GM12875 (cell line): ENCODE data around the gene CLEC2D.

Experiments used
- H3K4me3 ChIP-seq: one replicate; pipeline ENCODE4 v1.5.1; 2011; ENCODE audit warnings: low read depth, low read length, control low read depth
- TF ChIP-seq, protein P1 (sequence below): IDR thresholded peaks from 2 replicates; pipeline ENCODE4 v1.5.1; 2011; ENCODE audit warnings: low read depth, mild to moderate bottlenecking, control low read depth, inconsistent platforms, low read length, moderate library complexity, borderline replicate concordance; ENCODE audit not compliant: insufficient read depth

The CLEC2D gene

DNA sequence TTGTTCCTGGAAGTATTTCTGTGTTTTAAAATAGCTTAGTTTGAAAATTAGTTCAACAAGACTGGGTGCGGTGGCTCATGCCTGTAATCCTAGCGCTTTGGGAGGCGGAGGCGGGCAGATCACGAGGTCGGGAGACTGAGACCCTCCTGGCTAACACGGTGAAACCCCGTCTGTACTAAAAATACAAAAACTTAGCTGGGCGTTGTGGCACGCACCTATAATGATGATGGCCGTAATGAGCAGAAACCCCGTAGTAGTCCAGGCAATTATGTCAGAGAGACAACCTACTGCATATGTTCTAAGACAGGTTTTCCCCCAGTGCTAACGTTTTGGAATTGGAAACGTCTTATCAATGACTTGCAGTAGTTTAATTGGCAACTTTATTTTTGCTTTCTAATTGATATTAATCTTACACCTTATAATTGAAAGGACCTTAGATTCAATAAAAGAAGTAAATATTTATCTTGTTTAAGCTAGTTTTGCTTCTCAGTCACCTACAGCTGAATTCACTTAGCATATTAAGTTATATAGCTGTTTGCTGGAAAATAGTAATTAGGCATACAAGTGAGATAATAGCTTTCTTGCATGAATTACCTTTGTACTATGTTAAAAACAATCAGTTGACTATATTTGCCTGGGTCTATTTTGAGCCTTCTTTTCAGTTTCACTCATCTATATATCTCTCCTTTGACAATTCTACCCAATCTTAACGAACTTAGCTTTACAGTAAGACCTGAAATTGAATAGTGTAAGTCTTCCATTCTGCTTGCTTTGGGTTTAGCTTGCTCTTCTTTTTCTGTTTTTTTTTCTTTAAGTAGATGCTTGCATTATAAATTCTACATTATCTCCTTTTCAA, 47.8 kb downstream of the CLEC2D start:
- TF ChIP-seq, protein P1, sequence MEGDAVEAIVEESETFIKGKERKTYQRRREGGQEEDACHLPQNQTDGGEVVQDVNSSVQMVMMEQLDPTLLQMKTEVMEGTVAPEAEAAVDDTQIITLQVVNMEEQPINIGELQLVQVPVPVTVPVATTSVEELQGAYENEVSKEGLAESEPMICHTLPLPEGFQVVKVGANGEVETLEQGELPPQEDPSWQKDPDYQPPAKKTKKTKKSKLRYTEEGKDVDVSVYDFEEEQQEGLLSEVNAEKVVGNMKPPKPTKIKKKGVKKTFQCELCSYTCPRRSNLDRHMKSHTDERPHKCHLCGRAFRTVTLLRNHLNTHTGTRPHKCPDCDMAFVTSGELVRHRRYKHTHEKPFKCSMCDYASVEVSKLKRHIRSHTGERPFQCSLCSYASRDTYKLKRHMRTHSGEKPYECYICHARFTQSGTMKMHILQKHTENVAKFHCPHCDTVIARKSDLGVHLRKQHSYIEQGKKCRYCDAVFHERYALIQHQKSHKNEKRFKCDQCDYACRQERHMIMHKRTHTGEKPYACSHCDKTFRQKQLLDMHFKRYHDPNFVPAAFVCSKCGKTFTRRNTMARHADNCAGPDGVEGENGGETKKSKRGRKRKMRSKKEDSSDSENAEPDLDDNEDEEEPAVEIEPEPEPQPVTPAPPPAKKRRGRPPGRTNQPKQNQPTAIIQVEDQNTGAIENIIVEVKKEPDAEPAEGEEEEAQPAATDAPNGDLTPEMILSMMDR = no peak
- no peak overlapping the region for H3K4me3 ChIP-seq

DNA sequence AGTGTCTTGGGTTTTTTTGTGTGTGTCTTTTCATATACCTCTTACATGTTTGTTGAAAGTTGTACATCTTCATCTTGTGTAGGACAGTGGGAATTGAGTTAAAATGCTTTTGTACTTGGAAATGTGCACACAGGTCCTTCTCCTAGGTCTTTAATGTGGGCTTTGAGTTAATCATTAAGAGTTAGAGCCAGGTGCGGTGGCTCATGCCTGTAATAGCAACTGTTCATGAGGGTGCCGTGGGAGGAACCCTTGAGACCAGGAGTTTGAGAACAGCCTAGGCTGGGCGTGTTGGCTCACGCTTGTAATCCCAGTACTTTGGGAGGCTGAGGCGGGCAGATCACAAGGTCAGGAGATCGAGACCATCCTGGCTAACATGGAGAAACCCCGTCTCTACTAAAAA, 49.5 kb downstream of the CLEC2D start:
- TF ChIP-seq, protein P1 = no peak
- no peak overlapping the region for H3K4me3 ChIP-seq

DNA sequence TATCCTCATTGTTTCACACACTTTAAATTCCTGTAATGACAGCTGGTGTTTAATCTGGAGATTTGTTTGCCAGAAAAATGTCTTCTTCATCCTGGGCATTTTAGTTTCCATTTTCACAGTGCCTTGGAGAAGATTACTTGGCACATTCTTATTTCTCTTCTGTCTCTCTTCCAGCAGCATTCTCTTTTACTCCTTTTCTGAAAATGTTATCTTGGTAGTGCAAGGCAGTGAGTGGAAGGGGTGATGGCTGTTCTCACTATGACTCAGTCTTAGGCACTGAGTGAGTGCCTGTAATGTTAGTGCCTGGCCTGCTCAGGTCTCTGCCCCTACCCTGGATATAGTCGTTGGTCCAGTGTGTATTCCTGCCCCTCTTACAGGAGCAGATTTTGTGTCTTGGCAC, 50.3 kb downstream of the CLEC2D start:
- H3K4me3 ChIP-seq = no peak overlapping the region
- TF ChIP-seq, protein P1 = no peak

DNA sequence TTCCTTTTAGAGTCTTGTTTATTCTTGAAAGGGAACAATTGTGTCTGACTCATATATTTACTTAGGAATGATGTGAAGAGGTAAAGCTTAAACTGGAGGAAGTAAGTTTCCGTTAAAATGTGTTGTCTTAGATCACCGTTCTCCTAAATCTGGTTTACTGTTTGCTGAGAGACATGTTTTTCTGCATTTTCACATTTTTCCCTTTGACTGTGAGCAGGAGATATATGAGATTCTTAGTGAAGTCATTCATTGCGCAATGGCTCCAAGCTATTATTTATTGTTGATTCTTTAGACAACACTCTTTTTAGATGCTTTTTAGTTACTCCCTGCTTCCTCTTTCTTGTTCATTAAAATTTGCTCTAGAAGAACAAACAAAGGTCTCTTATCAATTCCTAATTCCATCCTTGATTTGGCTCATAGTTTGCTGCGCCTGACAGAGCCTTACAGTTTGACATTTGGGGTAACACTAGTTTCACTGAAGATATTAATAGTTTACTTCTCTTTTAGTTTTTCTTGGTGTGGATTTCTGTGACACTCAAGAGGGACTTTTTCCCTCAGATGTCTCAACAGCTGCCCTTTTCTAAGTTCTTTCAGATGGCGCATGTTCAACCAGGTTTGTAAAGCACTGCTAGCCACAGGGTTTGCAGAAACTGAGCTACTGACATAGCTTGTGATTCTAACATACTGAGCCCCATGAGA, 52.0 kb downstream of the CLEC2D start:
- no peak overlapping the region for H3K4me3 ChIP-seq
- TF ChIP-seq, protein P1 = no peak

DNA sequence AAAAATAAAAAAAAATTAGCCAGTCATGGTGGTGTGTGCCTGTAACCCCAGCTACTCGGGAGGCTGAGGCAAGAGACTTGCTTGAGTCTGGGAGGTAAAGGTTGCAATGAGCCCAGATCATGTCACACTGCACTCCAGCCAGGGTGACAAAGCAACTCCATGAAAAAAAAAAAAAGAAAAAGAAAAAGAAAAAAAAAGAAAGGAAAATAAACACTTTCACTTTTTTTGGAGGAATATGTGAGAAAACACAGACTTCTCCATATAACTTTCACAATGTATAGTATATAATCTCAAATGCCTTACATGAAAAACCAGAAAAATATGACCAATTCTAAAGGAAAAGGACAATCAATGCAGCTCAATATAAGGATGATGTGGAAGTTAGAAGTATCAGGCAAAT, 54.5 kb downstream of the CLEC2D start:
- no peak overlapping the region for H3K4me3 ChIP-seq
- TF ChIP-seq, protein P1 = no peak

DNA sequence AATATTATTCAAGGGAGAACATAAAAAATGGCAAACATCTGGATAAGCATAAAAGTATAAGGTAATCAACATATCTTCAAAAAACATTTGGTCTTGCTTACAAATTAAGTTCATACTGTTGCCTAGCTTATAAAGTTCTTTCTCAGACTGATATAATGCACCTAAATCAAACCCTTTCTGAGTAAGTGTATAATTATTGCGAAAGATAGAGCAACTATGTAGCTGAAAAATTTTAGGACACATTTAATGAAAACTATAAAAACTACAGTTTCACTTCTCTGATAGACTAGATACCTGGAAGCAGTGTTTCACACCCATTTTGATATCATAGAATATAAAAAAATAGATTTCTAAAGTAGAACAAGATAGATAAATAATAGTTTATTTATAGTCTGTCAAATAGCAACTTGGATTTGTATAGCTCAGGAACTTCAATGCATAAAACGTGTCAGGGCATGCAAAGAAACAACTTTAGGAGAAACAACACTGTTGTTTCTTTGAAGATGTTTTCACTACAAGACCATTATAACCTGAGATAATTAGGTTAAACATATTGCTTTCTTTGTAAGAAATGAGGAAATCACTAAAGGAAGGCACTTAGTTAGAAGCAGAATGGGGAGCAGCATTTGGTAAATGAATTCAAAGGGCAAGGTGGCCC, 55.8 kb downstream of the CLEC2D start:
- TF ChIP-seq, protein P1 = no peak
- H3K4me3 ChIP-seq = no peak overlapping the region
